K562 (cell line): Measurements from ENCODE around the gene BAG1. TPM values are rescaled to one million over a fixed set of nuclear protein-coding genes. Genes with fewer than 3 reads are reported as not detected.

Experiments
- ATAC-seq: fragments of 200-7000 bp; cut with Tn5 transposase; 3 replicates; pipeline ENCODE4 v1.9.1; 2020; ENCODE audit warnings: moderate library complexity
- BruUV-seq: library from RNA; stranded (reverse); fragments of 400-500 nt; replicated peaks from 2 replicates; lab custom pipeline; 2021; lab: Mats Ljungman, UMichigan
- CTCF ChIA-PET: fragments of 300-600 bp; formaldehyde crosslinking; extraction: SDS; loops from one replicate; lab custom pipeline; 2021; ENCODE audit warnings: low intra/inter-chr PET ratio; lab: Yijun Ruan, JAX
- POLR2A ChIA-PET: fragments of 300-600, 350-650 bp; sonication (Branson Sonifier 250); formaldehyde crosslinking; extraction: SDS; loops from one replicate; lab custom pipeline; 2021; ENCODE audit warnings: antibody characterized with exemption, inconsistent platforms; lab: Yijun Ruan, JAX
- DNase-seq, 4 experiments: peaks; one replicate each; pipeline versions ENCODE4 v3.0.0 to v3.0.0-alpha.2; 2011 to 2018; ENCODE audit warnings: low spot score in 3 of 4, mixed read lengths in 3 of 4; ENCODE audit errors: extremely low read depth in 1 of 4
- FAIRE-seq: peaks from 2 replicates; lab custom pipeline; 2011; peaks lifted over from hg19 to GRCh38; lab: Jason Lieb, UNC
- H2AFZ ChIP-seq: 2 replicates; pipeline ENCODE4 v1.6.0; 2011; ENCODE audit warnings: low read depth, low read length, control low read depth, inconsistent platforms
- H3K27ac ChIP-seq: fragments of 200-600 bp; 3 replicates; pipeline ENCODE4 v1.8.0; 2011; ENCODE audit warnings: low read depth, mild to moderate bottlenecking, control low read depth, inconsistent platforms, low read length, moderate library complexity, mixed read lengths; ENCODE audit errors: extremely low read depth
- H3K27me3 ChIP-seq, 2 experiments: fragments of 300-600 bp in 1 of 2; 2 replicates in 1 of 2; 3 replicates in 1 of 2; pipeline versions ENCODE4 v1.6.0 to v1.8.0; 2011; ENCODE audit warnings: inconsistent platforms in 2 of 2, low read length in 2 of 2, mild to moderate bottlenecking in 1 of 2, mixed read lengths in 1 of 2, moderate library complexity in 1 of 2; ENCODE audit not compliant: control insufficient read depth in 2 of 2, insufficient read depth in 2 of 2
- H3K36me3 ChIP-seq: fragments of 300-600 bp; 3 replicates; pipeline ENCODE4 v1.8.0; 2011; ENCODE audit warnings: mild to moderate bottlenecking, low read length, inconsistent platforms; ENCODE audit not compliant: control insufficient read depth, insufficient read depth
- H3K4me1 ChIP-seq, 2 experiments: fragments of 200-600 bp in 1 of 2; replicated peaks in 1 of 2; 2 replicates in 1 of 2; 3 replicates in 1 of 2; pipeline versions ENCODE4 v1.5.1 to v1.8.0; 2011; ENCODE audit warnings: inconsistent platforms in 2 of 2, low read length in 2 of 2, mild to moderate bottlenecking in 1 of 2, mixed read lengths in 1 of 2, moderate library complexity in 1 of 2; ENCODE audit not compliant: control insufficient read depth in 2 of 2, insufficient read depth in 2 of 2
- H3K4me2 ChIP-seq: 2 replicates; pipeline ENCODE4 v1.6.1; 2011; ENCODE audit warnings: low read length, control low read depth, inconsistent platforms, mixed read lengths; ENCODE audit not compliant: insufficient read depth
- H3K4me3 ChIP-seq: fragments of 200-600 bp; sonication (generic), shearing (Covaris generic); 2 replicates; pipeline ENCODE4 v1.5.1; 2016; ENCODE audit warnings: control low read depth, inconsistent platforms
- H3K79me2 ChIP-seq: fragments of 200-600 bp; 3 replicates; pipeline ENCODE4 v1.8.0; 2011; ENCODE audit warnings: low read length, inconsistent platforms; ENCODE audit not compliant: control insufficient read depth, insufficient read depth
- H3K9ac ChIP-seq, 2 experiments: 2 replicates each; pipeline versions ENCODE4 v1.6.0 to v1.6.1; 2011; ENCODE audit warnings: low read depth in 2 of 2, low read length in 2 of 2, control low read depth in 1 of 2, inconsistent platforms in 1 of 2, mild to moderate bottlenecking in 1 of 2, mixed read lengths in 1 of 2; ENCODE audit not compliant: insufficient read depth in 1 of 2
- H3K9me1 ChIP-seq: one replicate; pipeline ENCODE4 v1.6.0; 2011; ENCODE audit warnings: inconsistent platforms, mild to moderate bottlenecking, low read length, moderate library complexity; ENCODE audit not compliant: control insufficient read depth, insufficient read depth
- H3K9me3 ChIP-seq: replicated peaks from 2 replicates; pipeline ENCODE4 v1.5.1; 2011; ENCODE audit warnings: low read depth, low read length, inconsistent platforms; ENCODE audit not compliant: control insufficient read depth, insufficient read depth
- H4K20me1 ChIP-seq: replicated peaks from 2 replicates; pipeline ENCODE4 v1.6.1; 2011; ENCODE audit warnings: low read length, inconsistent platforms, mixed read lengths; ENCODE audit not compliant: control insufficient read depth, insufficient read depth
- CBX5 ChIP-seq: IDR thresholded peaks from 2 replicates; pipeline ENCODE4 v1.6.1; 2014; ENCODE audit warnings: low read depth, borderline replicate concordance
- CEBPB ChIP-seq: fragments of 450-650 bp; IDR thresholded peaks from 2 replicates; pipeline ENCODE4 v1.6.1; 2016; ENCODE audit warnings: missing genetic modification characterization, missing compliant biosample characterization
- DACH1 ChIP-seq: fragments of 450-650 bp; IDR thresholded peaks from 2 replicates; pipeline ENCODE4 v1.6.1; 2018; ENCODE audit not compliant: partially characterized antibody
- FUS ChIP-seq: fragments of 200-400 bp; formaldehyde crosslinking; optimal IDR thresholded peaks from 2 replicates; pipeline ENCODE3; 2017; ENCODE audit warnings: low read depth, low read length
- HNRNPUL1 ChIP-seq: fragments of 200-400 bp; formaldehyde crosslinking; IDR thresholded peaks from 2 replicates; pipeline ENCODE4 v1.6.1; 2017; ENCODE audit warnings: low read length
- KDM4B ChIP-seq, 2 experiments: fragments of 450-650 bp in 1 of 2; sonication (generic) in 1 of 2; IDR thresholded peaks; 2 replicates each; pipeline ENCODE4 v1.6.1; 2016 to 2017; ENCODE audit warnings: borderline replicate concordance in 2 of 2, antibody characterized with exemption in 1 of 2, low read depth in 1 of 2, mild to moderate bottlenecking in 1 of 2
- SLC30A9 ChIP-seq: fragments of 250-450 bp; sonication (Bioruptor Pico); IDR thresholded peaks from 2 replicates; pipeline ENCODE4 v1.8.0; 2022; ENCODE audit warnings: mild to moderate bottlenecking, moderate library complexity
- SPI1 ChIP-seq: IDR thresholded peaks from 2 replicates; pipeline ENCODE4 v1.6.1; 2011; ENCODE audit warnings: low read depth, low read length, control low read depth, borderline replicate concordance
- TAF7 ChIP-seq: fragments of 450-650 bp; IDR thresholded peaks from 2 replicates; pipeline ENCODE4 v1.6.1; 2016; ENCODE audit warnings: missing genetic modification characterization, missing compliant biosample characterization
- TRIM28 ChIP-seq: fragments of 450-650 bp; IDR thresholded peaks from 2 replicates; pipeline ENCODE4 v1.6.1; 2017
- ZNF75A ChIP-seq: fragments of 450-650 bp; formaldehyde crosslinking; IDR thresholded peaks from 2 replicates; pipeline ENCODE4 v1.4.0; 2020; ENCODE audit warnings: mild to moderate bottlenecking
- WGBS: fragments of 100-300 bp; shearing (Covaris generic); methylation state at CpG from one replicate; pipeline ENCODE4 v1.1.6; 2016; ENCODE audit warnings: low coverage, mixed read lengths; ENCODE audit not compliant: insufficient coverage; ENCODE audit errors: missing lambda C conversion rate; 5-methylcytosine and 5-hydroxymethylcytosine counted together
- in situ Hi-C: fragments of 300-500 bp; cut with MboI; formaldehyde crosslinking; loops from 4 replicates; pipeline ENCODE4 v1.15.0; 2018; ENCODE audit warnings: inconsistent platforms, mixed read lengths
- intact Hi-C: fragments of 100-400 bp; cut with micrococcal nuclease; formaldehyde crosslinking; loops from 2 replicates; pipeline ENCODE4 v1.14.2; 2022
- polyA plus RNA-seq, 8 experiments: library from polyadenylated mRNA; depleted of rRNA in 4 of 8; stranded (reverse) in 5 of 8; unstranded in 3 of 8; fragments of >200 nt; fragmentation: Nextera tagmentation in 2 of 8; fragmentation: Illumina TruSeq in 1 of 8; extraction: Ambion mirVana in 2 of 8; extraction: Trizol in 1 of 8; gene quantifications; 2 replicates each; pipeline versions ENCODE4 v1.2.1 to v1.2.3, GENCODE V29; 2011 to 2014; ENCODE audit warnings: inconsistent platforms in 1 of 8, missing spikeins in 1 of 8
- total RNA-seq, 7 experiments: library from RNA; depleted of rRNA in 6 of 7; stranded (reverse); fragments of >200 nt in 6 of 7; fragmentation: Illumina TruSeq in 2 of 7; extraction: Trizol in 2 of 7; gene quantifications; 2 replicates each; pipeline versions ENCODE4 v1.2.1 to v1.2.3, GENCODE V29; 2011 to 2021; ENCODE audit warnings: low replicate concordance in 1 of 7
- TF ChIP-seq, protein P1 (sequence below): fragments of 450-650 bp; IDR thresholded peaks from 2 replicates; pipeline ENCODE4 v1.6.1; 2016; ENCODE audit warnings: borderline replicate concordance
- TF ChIP-seq, protein P2 (sequence below), 2 experiments: fragments of 450-650 bp in 1 of 2; sonication (generic) in 1 of 2; formaldehyde crosslinking in 1 of 2; IDR thresholded peaks in 1 of 2; conservative IDR thresholded peaks in 1 of 2; 2 replicates each; pipeline versions ENCODE4 v1.6.1 to v1.8.1; 2016 to 2023; ENCODE audit warnings: mild to moderate bottlenecking in 2 of 2, moderate library complexity in 2 of 2, inconsistent platforms in 1 of 2, missing genetic modification reagents in 1 of 2

Gene BAG1
- total and polyA plus RNA-seq, 9 of the 15 experiments (the other 6 are each of a cell fraction or from before 2014, with no cell fraction given): 9.7 to 106 (median 56.9) TPM

DNA sequence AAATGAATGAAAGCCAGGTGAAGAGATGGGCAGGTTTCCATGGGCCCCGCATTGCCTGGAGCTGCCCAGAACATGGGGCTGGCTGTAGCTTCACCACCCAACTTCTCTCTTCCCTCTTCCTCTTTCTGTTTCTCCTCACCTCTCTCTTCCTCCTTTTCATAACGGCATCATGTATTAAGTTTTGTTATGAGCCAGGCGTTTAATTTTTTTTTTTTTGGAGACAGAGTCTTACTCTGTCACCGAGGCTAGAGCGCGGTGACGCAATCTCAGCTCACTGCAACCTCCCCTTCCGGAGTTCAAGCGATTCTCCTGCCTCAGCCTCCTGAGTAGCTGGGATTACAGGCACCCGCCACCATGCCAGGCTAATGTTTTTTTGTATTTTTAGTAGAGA lies 37.5 kb downstream of the BAG1 start:
- BruUV-seq: no TSS peak
- H3K4me1 ChIP-seq: peaks cover 0 to 4% of the 10 kb centered on the region in 2 experiments; a peak in 2 of 5 replicates
- no peaks in the 10 kb centered on the region for H3K79me2 ChIP-seq
- in situ Hi-C loops (loop anchor here (5.0 to 25.0 kb wide), 3 partner anchors 145 to 840 kb away; partner anchors contain the start of genes ACO1, NDUFB6, SMIM27 and TOPORS), intact Hi-C loops (loop anchor here (10.0 kb wide), 1 partner anchor 232 kb away; no protein-coding TSS in a partner anchor)
- CTCF ChIA-PET: no interaction called here
- no peak for FAIRE-seq
- 47% methylated on average over 8 of the region's 10 CpGs for whole genome bisulfite sequencing
- no peaks in the 10 kb centered on the region for H3K27me3 ChIP-seq
- H3K4me3 ChIP-seq: no peak overlapping the region
- H3K36me3 ChIP-seq: no peaks in the 10 kb centered on the region
- H3K27ac ChIP-seq: no peak overlapping the region
- POLR2A ChIA-PET: interaction anchor here (1.0 to 1.2 kb wide), 2 partner anchors 12 to 151 kb away, joined by 3 to 6 read pairs; partner anchors contain the start of gene SMU1
- no peak for ATAC-seq
- TF ChIP-seq CBX5: no peak
- TF ChIP-seq TAF7 (tag): no peak
- peak; percentile 69 for TF ChIP-seq CEBPB (tag)
- TF ChIP-seq ZNF75A (CRISPR knock-in tag): no peak
- TF ChIP-seq, protein P1, sequence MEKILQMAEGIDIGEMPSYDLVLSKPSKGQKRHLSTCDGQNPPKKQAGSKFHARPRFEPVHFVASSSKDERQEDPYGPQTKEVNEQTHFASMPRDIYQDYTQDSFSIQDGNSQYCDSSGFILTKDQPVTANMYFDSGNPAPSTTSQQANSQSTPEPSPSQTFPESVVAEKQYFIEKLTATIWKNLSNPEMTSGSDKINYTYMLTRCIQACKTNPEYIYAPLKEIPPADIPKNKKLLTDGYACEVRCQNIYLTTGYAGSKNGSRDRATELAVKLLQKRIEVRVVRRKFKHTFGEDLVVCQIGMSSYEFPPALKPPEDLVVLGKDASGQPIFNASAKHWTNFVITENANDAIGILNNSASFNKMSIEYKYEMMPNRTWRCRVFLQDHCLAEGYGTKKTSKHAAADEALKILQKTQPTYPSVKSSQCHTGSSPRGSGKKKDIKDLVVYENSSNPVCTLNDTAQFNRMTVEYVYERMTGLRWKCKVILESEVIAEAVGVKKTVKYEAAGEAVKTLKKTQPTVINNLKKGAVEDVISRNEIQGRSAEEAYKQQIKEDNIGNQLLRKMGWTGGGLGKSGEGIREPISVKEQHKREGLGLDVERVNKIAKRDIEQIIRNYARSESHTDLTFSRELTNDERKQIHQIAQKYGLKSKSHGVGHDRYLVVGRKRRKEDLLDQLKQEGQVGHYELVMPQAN: no peak
- no peak for TF ChIP-seq DACH1
- no peak for TF ChIP-seq HNRNPUL1
- no peak for TF ChIP-seq FUS
- no peak for TF ChIP-seq SLC30A9 (CRISPR knock-in tag)
- TF ChIP-seq KDM4B (IDR thresholded peaks at IDR 0.05; ENCODE audit: borderline replicate concordance in 2 of 2, low read depth in 1 of 2): no peak
- no peak for TF ChIP-seq TRIM28
- TF ChIP-seq, protein P2, sequence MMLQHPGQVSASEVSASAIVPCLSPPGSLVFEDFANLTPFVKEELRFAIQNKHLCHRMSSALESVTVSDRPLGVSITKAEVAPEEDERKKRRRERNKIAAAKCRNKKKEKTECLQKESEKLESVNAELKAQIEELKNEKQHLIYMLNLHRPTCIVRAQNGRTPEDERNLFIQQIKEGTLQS (IDR thresholded peaks at IDR 0.05): peak; percentile 49
- TF ChIP-seq, protein P2 (CRISPR knock-in tag; conservative IDR thresholded peaks at IDR 0.05): no peak
- peak; percentile 52; the same call in 1 of the 2 replicates for TF ChIP-seq SPI1
- H3K9ac ChIP-seq: no peak overlapping the region
- H2AFZ ChIP-seq: no peak overlapping the region
- H3K9me1 ChIP-seq: no peaks in the 10 kb centered on the region
- DNase-seq: no peak
- no peaks in the 10 kb centered on the region for H4K20me1 ChIP-seq
- H3K4me2 ChIP-seq: no peak overlapping the region
- no peaks in the 10 kb centered on the region for H3K9me3 ChIP-seq
